T-helper 9 cell (primary cell): ENCODE data around the gene ETV6.

Experiments used
- DNase-seq: peaks from one replicate; pipeline ENCODE4 v3.0.0-alpha.2; 2020

Gene ETV6

GRCh38 chr12:11697670-11698387, 48.4 kb downstream of the ETV6 start:
- DNase-seq, result no peak

- DNase-seq, result no peak
Measured at GRCh38 chr12:11698729-11699128, 49.3 kb downstream of the ETV6 start.

GRCh38 chr12:11701433-11701832, 52.0 kb downstream of the ETV6 start:
- DNase-seq, result no peak

GRCh38 chr12:11702959-11703358, 53.5 kb downstream of the ETV6 start:
- no peak for DNase-seq

- DNase-seq, result no peak
Measured at GRCh38 chr12:11703378-11703777, 53.9 kb downstream of the ETV6 start.

GRCh38 chr12:11704089-11704488, 54.6 kb downstream of the ETV6 start:
- no peak for DNase-seq

GRCh38 chr12:11705010-11705409, 55.5 kb downstream of the ETV6 start:
- DNase-seq, result no peak

- no peak for DNase-seq
Measured at GRCh38 chr12:11706509-11707379, 57.3 kb downstream of the ETV6 start.

- DNase-seq, result no peak
Measured at GRCh38 chr12:11707535-11707934, 58.1 kb downstream of the ETV6 start.

GRCh38 chr12:11709513-11709912, 60.0 kb downstream of the ETV6 start:
- DNase-seq, result no peak

- DNase-seq, result no peak
Measured at GRCh38 chr12:11710431-11710830, 61.0 kb downstream of the ETV6 start.

- no peak for DNase-seq
Measured at GRCh38 chr12:11710906-11711305, 61.4 kb downstream of the ETV6 start.

GRCh38 chr12:11711651-11712327, 62.3 kb downstream of the ETV6 start:
- no peak for DNase-seq

- DNase-seq, result no peak
Measured at GRCh38 chr12:11712491-11712890, 63.0 kb downstream of the ETV6 start.

GRCh38 chr12:11713202-11713601, 63.7 kb downstream of the ETV6 start:
- DNase-seq, result no peak

GRCh38 chr12:11714626-11715025, 65.2 kb downstream of the ETV6 start:
- DNase-seq, result no peak

GRCh38 chr12:11715621-11716020, 66.1 kb downstream of the ETV6 start:
- no peak for DNase-seq

GRCh38 chr12:11716794-11717518, 67.5 kb downstream of the ETV6 start:
- DNase-seq, result no peak

- DNase-seq, result no peak
Measured at GRCh38 chr12:11717519-11717961, 68.1 kb downstream of the ETV6 start.

- DNase-seq, result no peak
Measured at GRCh38 chr12:11718105-11718504, 68.6 kb downstream of the ETV6 start.

- DNase-seq, result no peak
Measured at GRCh38 chr12:11718768-11719253, 69.3 kb downstream of the ETV6 start.

GRCh38 chr12:11719678-11720099, 70.2 kb downstream of the ETV6 start:
- no peak for DNase-seq

- no peak for DNase-seq
Measured at GRCh38 chr12:11722071-11722470, 72.6 kb downstream of the ETV6 start.
